ENCODE results near the gene CYFIP2. TPM values are rescaled to one million over a fixed set of nuclear protein-coding genes. Genes with fewer than 3 reads are reported as not detected.

Gene CYFIP2
- total and polyA plus RNA-seq, 2 of the 13 experiments (the other 11 are each of a cell fraction or from before 2014, with no cell fraction given), result 22.6 to 30.3 TPM

DNA sequence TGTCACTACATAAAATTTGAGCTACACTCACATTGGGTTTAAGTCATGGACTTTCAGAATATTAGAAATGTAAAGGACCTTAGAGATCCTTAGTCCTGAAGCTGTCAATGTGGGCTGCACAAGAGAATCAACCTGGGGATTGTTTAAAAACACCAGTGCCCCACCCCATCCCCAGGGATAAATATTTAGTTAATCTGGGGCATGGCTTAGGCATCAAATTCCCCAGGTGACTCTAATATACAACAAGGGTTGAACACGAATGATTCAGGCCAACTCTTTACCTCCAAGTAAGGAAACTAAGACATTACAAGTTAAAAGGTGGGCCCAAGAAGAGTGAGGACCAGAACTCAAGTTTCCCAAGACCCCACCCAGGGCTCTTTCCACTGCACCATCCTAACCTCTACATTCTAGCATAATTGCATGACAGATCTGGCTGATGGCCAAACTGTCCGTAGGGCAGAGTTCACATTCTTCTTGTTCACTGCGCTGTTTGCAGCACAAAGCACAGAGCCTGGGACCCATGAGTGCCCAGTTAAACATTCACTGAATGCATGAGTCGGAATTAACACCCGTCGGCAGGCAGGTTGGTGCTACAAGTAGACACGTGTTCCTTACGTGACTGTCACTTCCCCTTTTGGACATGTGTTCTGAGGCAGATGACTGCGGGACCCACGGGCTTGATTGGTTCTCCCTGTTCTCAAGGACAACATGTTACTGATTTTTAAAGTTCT lies 25.2 kb downstream of the CYFIP2 start (continued):
- TF ChIP-seq, protein P1, sequence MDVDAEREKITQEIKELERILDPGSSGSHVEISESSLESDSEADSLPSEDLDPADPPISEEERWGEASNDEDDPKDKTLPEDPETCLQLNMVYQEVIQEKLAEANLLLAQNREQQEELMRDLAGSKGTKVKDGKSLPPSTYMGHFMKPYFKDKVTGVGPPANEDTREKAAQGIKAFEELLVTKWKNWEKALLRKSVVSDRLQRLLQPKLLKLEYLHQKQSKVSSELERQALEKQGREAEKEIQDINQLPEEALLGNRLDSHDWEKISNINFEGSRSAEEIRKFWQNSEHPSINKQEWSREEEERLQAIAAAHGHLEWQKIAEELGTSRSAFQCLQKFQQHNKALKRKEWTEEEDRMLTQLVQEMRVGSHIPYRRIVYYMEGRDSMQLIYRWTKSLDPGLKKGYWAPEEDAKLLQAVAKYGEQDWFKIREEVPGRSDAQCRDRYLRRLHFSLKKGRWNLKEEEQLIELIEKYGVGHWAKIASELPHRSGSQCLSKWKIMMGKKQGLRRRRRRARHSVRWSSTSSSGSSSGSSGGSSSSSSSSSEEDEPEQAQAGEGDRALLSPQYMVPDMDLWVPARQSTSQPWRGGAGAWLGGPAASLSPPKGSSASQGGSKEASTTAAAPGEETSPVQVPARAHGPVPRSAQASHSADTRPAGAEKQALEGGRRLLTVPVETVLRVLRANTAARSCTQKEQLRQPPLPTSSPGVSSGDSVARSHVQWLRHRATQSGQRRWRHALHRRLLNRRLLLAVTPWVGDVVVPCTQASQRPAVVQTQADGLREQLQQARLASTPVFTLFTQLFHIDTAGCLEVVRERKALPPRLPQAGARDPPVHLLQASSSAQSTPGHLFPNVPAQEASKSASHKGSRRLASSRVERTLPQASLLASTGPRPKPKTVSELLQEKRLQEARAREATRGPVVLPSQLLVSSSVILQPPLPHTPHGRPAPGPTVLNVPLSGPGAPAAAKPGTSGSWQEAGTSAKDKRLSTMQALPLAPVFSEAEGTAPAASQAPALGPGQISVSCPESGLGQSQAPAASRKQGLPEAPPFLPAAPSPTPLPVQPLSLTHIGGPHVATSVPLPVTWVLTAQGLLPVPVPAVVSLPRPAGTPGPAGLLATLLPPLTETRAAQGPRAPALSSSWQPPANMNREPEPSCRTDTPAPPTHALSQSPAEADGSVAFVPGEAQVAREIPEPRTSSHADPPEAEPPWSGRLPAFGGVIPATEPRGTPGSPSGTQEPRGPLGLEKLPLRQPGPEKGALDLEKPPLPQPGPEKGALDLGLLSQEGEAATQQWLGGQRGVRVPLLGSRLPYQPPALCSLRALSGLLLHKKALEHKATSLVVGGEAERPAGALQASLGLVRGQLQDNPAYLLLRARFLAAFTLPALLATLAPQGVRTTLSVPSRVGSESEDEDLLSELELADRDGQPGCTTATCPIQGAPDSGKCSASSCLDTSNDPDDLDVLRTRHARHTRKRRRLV (CRISPR knock-in tag; IDR thresholded peaks at IDR 0.05), result 0 out of 2 replicates have a peak, but pooled peaks have one; percentile 41
- TF ChIP-seq, protein P2, sequence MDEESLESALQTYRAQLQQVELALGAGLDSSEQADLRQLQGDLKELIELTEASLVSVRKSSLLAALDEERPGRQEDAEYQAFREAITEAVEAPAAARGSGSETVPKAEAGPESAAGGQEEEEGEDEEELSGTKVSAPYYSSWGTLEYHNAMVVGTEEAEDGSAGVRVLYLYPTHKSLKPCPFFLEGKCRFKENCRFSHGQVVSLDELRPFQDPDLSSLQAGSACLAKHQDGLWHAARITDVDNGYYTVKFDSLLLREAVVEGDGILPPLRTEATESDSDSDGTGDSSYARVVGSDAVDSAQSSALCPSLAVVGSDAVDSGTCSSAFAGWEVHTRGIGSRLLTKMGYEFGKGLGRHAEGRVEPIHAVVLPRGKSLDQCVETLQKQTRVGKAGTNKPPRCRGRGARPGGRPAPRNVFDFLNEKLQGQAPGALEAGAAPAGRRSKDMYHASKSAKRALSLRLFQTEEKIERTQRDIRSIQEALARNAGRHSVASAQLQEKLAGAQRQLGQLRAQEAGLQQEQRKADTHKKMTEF (CRISPR knock-in tag; IDR thresholded peaks at IDR 0.05), result peak; percentile 95
- TF ChIP-seq CBX5 (CRISPR knock-in tag; IDR thresholded peaks at IDR 0.05; ENCODE audit: borderline replicate concordance) (peak; percentile 82; the same call in 1 of the 2 replicates), HNF4A (CRISPR knock-in tag; IDR thresholded peaks at IDR 0.05) (peak; percentile 97), SP4 (CRISPR knock-in tag; IDR thresholded peaks at IDR 0.05) (peak; percentile 69; the same call in 1 of the 2 replicates), ZNF782 (CRISPR knock-in tag; IDR thresholded peaks at IDR 0.05; ENCODE audit: borderline replicate concordance) (peak; percentile 90; the same call in 1 of the 2 replicates), ZFYVE20 (CRISPR knock-in tag; IDR thresholded peaks at IDR 0.05; ENCODE audit: borderline replicate concordance, low read depth) (no peak), HOXD1 (CRISPR knock-in tag; IDR thresholded peaks at IDR 0.05) (0 out of 2 replicates have a peak, but pooled peaks have one; percentile 16), ZSCAN25 (CRISPR knock-in tag; IDR thresholded peaks at IDR 0.05) (no peak; the same call in none of the 2 replicates), CBFB (CRISPR knock-in tag; IDR thresholded peaks at IDR 0.05) (no peak), KLF12 (CRISPR knock-in tag; IDR thresholded peaks at IDR 0.05; ENCODE audit: borderline replicate concordance) (peak; percentile 81; the same call in 1 of the 2 replicates), HINFP (CRISPR knock-in tag; IDR thresholded peaks at IDR 0.05; ENCODE audit: low read depth) (peak; percentile 79; the same call in 1 of the 2 replicates)
- TF ChIP-seq, protein P3, sequence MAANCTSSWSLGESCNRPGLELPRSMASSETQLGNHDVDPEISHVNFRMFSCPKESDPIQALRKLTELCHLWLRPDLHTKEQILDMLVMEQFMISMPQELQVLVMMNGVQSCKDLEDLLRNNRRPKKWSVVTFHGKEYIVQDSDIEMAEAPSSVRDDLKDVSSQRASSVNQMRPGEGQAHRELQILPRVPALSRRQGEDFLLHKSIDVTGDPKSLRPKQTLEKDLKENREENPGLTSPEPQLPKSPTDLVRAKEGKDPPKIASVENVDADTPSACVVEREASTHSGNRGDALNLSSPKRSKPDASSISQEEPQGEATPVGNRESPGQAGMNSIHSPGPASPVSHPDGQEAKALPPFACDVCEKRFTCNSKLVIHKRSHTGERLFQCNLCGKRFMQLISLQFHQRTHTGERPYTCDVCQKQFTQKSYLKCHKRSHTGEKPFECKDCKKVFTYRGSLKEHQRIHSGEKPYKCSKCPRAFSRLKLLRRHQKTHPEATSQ (CRISPR knock-in tag; IDR thresholded peaks at IDR 0.05; ENCODE audit: borderline replicate concordance), result peak; percentile 87; the same call in 1 of the 2 replicates
- TF ChIP-seq, protein P4, sequence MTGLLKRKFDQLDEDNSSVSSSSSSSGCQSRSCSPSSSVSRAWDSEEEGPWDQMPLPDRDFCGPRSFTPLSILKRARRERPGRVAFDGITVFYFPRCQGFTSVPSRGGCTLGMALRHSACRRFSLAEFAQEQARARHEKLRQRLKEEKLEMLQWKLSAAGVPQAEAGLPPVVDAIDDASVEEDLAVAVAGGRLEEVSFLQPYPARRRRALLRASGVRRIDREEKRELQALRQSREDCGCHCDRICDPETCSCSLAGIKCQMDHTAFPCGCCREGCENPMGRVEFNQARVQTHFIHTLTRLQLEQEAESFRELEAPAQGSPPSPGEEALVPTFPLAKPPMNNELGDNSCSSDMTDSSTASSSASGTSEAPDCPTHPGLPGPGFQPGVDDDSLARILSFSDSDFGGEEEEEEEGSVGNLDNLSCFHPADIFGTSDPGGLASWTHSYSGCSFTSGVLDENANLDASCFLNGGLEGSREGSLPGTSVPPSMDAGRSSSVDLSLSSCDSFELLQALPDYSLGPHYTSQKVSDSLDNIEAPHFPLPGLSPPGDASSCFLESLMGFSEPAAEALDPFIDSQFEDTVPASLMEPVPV (CRISPR knock-in tag; IDR thresholded peaks at IDR 0.05), result peak; percentile 92
